GM19467 (cell line): ENCODE data around the gene PKP3.
"Not testable (repeated sequence)": the region's sequence is repeated elsewhere in the genome, so short reads cannot be mapped to it uniquely, and the experiment has no call there.

Experiments
- ATAC-seq: cut with Tn5 transposase; IDR thresholded peaks from one replicate; pipeline ENCODE4 v1.9.1; 2021; ENCODE audit warnings: mild to moderate bottlenecking, moderate library complexity; ENCODE audit not compliant: unreplicated experiment

Gene PKP3

DNA sequence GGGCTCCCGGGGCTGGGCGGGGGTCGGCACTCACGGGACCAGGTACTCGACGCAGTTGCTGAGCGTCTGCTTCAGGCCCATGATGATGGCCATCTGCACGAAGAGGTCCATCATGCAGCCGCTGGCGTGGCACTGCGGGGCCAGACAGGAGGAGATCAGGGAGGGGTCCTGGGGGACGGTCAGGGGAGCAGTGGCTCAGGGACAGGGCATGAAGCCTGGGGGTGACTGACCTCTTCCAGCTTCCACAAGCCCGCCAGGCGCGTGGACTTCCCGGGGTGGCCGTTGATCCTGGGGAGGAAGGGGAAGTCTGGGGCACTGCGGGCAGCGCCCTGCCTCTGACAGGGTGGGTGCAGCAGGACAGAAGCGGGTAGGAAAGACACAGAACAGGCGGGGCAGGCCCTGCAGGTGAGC is 26.9 kb downstream of the PKP3 start:
- no peak for ATAC-seq

DNA sequence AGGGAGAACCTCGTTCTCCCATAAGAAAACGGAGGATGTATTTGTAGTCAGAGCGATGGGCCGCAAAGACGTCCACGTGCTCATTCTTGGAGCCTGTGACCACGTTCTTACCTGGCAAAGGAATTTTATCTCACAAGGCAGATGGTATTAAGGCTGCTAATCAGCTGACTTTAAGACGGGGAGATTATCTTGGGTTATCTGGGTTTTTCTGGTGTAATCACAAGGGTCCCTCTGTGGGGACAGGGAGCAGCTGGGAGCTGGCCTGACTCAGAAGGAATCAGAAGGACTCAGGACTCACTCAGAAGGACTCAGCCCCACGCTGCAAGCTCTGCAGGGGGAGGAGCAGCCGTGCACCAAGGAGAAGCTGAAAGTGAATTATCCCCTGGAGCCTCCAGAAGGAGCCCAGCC is 28.2 kb downstream of the PKP3 start:
- no peak for ATAC-seq

DNA sequence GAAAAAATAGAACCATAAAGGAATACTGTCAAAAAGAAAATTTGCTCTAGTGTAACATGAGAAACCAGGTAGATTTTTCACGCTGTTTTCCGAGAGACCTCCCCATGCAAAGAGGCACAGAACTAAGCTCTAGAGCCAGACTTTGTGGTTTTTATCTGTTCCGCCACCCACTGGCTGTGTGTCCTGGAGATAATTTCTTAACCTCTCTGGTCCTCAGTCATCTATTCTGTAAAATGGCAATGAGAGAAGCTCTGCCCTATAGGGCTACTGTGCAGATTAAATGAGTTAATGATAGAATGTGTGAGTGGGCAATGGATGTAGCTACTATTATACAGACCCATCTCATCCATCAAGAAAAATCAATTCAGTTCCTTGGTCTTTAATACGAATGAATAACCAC is 30.2 kb downstream of the PKP3 start:
- ATAC-seq, result no peak

DNA sequence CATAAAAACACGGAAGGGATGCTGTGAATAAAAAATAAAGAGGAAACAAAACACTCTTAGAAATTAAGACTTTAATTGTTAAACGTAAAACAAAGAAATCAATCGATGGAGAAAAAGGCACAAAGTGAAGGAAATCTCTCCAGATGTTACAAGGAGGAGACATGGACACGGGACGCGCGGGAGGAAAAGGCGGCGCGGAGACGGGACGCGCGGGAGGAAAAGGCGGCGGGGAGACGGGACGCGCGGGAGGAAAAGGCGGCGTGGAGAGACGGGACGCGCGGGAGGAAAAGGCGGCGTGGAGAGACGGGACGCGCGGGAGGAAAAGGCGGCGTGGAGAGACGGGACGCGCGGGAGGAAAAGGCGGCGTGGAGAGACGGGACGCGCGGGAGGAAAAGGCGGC is 30.8 kb downstream of the PKP3 start:
- not testable (repeated sequence) for ATAC-seq

DNA sequence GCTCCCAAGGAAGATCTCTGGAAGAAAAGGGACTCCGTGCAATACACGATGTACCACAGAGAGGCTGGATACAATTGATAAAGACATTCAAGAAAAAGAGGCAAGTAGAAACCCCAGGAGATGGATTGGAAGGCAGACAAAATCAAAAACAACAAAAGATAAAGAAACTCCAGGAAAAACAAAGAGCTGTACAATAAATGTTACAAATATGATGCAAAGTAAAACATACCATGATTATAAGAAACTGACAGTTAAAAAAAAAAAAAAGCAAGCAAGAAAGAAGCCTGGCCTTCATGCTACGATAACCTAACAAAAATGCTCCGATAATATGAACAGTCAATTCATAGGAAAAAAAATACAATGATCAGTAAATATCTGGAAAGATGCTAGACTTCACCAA is 31.3 kb downstream of the PKP3 start:
- no peak for ATAC-seq

DNA sequence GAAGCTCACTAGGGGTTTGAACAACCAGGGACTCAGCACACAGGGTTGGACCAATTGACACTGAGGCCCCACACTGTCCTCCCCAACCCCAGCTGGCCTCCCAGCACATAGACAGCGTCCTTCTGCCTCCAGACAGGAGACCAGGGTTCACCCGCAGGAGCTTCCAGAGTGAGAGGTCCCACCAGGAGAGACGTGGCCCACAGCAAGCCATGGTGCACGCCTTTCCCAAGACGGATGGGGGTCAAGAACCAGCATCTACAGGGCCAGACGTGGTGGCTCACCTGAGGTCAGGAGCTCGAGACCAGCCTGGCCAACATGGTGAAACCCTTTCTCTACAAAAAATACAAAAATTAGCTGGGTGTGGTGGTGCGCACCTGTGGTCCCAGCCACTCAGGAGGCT is 32.8 kb downstream of the PKP3 start:
- ATAC-seq, result no peak

DNA sequence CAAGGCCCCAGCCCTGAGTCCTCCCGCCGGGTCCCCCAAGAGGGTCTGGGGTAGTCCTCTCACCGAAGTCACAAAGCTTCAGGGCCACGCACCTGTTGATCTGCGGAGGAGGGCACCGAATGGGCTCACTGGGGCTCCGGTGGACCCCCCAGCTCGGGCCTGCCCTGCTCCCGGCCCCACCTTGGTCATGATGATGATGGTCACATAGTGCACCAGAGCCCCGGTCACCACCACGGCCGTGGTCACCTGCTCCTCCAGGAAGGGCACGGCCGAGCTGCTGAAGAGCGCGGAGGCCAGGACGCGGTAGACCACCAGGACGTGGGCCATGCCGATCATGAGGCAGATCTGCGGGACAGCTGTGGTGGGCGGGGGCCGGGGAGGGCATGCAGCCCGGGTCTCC is 34.3 kb downstream of the PKP3 start:
- ATAC-seq, result no peak

DNA sequence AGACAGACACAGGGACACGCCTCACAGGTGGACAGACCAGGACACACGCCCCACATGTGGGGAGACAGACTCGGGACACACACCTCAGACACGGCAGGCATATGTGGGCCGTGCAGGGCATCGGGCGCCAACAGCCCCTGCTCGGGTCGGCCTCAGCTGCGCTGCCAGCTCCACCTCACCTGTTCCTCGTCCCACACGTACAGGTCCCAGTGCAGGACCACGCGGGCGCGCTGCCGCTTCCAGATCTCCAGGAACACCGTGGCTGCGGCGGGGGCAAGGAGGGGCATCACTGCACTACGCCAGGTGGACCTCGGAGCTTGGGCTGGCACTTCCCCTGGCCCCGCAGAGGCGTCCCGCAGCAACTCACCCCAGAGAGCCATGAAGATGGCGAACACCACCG is 35.4 kb downstream of the PKP3 start:
- ATAC-seq, result no peak

DNA sequence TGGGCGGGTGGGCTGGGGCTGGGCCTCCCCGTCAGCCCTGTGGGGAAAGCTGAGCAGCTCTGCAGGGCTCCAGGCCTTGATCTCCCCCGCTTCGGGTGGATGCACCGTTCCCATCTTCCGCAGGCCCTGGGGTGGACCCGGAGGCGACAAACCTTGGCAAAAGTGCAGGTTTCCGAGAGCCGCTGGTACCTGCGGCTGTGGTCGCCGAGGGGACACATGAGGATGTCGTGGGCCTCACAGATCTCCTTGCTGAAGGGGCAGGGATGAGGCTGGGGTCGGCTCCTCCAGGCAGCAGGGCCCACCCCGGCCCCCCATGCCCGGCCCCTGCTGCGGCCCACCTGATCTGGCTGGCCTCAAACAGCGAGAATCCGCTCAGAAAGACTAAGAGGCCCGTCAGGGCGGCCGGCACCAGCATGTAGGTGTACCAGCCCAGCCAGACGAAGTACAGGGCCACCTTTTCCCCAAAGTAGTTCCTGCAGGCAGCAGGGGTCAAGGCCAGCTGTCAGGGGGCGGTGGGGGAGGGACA is 36.0 kb downstream of the PKP3 start:
- ATAC-seq, result no peak

DNA sequence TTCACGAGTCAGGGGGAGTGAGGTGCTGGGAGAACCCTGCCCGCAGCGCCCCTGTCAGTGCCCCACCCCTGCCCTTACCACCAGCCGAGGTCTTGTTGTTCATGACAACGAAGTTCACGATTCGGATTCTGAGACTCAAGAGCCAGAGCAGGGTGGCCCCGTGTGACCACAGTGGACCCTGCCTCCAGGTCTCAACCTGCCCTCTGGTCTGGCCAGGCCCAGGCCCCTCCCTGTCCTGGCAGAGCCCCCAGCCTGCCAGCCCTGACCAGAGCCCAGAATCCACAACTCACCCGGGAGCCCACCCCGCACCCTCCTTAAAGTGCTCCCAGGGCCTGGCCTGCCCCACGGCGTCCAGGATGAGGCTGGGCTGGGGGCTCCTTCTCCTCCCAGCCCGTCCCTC is 37.9 kb downstream of the PKP3 start:
- no peak for ATAC-seq

DNA sequence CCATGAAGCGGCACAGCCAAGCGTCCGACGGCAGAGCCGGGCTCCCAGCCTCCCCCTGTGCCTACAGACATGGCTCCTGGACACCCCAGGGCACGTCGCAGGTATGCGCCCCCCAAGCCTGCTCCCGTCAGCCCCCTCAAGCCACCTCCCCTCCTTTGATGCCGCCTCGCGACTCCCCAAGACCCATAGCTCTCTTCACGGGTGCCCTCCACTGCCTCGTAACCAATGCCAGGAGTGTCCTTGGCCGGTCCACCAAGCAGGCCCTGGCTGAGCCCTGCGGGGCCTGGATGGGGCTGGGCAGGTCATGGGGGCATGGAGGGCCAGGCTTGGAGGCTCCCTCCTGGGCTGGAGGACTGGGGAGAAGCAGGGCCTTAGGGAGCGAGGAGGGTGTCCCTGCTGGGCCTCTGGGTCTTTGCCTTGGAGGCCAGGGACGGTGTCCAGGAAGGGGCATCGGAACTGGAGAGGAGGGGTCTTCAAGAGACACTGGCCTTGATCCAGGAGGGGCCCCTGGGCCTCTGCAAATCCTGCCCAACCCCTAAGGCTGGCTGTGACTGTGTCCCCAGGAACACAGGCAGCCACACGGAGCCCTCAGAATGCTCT is 38.6 kb downstream of the PKP3 start:
- ATAC-seq, result no peak

DNA sequence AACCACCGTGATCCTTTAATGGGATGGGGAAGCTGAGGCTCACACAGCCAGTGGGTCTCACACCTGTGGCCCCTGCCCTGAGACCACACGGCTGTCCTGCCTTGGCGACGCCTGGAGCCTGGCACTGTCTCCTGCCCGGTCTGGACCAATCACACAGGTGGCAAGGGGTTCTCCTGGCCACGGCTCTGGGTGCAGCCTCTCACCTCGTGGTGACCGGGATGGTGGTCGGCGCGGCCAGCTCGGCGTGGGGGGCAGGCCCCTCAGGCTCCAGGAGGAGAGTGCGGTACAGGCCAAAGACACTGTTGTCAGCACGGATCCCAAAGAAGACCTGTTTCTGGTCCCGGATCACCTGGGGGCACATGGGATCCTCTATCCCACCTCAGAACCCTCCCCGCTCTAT is 39.1 kb downstream of the PKP3 start:
- ATAC-seq, result no peak

DNA sequence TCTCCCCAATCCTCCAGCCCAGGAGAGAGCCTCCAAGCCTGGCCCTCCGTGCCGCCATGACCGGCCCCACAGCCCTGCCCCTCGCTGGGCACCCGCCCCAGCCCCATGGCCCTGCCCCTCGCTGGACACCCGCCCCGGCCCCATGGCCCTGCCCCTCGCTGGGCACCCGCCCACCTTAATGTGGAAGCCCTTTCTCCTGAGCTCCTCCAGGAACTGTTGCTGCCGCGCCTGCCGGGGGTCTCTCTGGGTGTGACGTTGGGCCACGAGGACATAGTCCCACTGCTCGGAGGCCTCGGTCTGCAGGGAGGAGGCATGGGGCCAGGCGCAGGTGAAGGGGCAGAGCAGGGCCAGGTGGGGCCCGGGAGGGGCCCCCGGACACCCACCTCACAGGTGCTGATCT is 39.6 kb downstream of the PKP3 start:
- no peak for ATAC-seq

DNA sequence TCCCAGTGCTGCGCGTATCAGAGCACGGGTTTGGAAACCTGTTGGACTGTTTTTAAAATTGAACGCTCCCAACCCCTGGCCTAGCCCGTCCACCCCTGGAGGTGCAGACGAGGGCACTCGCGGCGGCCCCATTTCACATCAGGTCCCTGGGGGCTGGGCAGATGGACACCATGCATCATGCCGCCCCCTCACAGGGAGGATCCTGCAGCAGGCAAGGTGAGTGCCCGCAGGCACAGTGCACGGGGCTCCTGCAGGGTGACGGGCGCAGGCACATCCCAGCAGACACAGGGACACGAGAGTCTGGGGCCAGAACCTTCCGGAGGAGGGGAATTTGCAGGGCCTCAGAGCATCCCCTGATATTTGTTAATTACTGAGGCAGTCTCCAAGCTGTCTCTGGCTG is 40.5 kb downstream of the PKP3 start:
- ATAC-seq, result no peak

DNA sequence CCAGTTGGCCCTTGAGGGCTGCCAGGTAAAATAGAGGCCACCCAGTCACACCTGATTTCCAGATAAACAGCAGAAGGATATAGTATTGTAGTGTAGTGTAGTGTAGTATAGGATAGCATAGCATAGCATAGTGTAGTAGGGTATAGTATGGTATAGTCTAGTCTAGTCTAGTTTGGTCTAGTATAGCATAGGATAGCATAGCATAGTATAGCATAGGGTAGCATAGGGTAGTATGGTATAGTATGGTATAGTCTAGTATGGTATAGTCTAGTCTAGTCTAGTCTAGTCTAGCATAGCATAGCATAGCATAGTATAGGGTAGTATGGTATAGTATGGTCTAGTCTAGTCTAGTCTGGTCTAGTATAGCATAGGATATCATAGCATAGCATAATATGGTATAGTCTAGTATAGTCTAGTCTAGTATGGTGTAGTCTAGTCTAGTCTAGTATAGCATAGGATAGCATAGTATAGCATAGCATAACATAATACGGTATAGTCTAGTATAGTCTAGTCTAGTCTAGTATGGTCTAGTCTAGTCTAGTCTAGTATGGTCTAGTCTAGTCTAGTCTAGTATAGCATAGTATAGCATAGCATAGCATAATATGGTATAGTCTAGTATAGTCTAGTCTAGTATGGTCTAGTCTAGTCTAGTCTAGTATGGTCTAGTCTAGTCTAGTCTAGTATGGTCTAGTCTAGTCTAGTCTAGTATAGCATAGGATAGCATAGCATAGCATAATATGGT is 41.2 kb downstream of the PKP3 start:
- ATAC-seq, result not testable (repeated sequence)

DNA sequence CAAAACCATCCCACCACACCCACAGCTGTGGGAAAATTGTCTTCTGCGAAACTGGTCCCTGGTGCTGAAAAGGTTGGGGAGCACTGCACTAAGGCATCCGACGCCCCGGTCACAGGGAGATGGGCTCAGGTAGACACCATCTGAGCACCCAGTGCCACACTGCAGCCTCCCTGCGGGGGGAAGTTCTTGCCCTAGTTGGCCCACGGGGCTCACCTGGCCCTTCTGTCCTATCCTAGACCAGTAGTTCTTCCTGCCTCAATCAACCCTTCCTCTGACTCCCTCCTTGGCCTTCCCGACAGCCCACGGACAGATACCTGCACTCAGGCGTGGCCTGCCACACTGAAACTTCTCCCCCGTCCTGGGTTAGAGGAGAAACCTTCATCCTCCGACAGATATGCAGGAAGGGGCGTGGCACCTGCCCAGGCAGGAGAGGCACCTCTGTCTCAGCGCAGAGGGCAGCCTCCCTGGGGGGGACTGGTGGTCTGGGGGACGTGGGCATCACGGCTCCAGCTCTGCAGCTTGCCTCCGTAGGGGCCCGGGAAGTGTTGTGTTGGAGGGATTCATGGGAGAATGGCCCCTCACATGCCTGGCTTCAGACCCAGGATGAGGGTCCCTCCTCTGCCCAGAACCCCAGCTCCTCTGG is 43.3 kb downstream of the PKP3 start:
- ATAC-seq, result no peak

DNA sequence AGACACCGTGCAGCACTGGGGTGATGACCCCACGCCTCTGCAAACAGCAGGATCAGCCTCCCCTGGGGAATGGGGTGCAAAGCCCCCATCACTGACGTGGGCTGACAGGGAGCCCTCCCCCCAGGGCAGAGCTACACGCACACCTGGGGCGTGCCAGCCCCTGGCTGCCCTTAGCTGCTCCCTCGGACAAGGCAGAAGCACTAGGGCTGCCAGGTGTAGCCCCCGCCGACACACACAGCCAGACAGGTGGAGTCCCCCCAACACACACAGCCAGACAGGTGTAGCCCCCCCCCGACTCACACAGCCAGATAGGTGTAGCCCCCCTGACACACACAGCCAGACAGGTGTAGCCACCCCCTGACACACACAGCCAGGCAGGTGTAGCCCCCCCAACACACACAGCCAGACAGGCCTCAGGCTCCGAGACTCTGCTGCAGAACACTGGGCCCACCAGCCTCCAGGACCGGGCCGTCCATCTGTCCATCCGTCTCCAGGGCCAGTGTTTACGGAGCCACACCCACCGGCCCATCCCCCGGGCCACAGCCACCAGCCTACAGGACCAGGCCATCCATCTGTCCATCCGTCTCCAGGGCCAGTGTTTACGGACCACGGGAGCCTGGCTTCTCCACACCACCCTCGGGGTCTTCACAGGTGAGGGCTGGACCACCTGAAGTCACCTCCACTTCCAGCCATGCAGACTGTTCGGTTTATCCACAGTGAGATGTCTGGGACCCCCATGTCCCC is 44.3 kb downstream of the PKP3 start:
- ATAC-seq, result no peak

DNA sequence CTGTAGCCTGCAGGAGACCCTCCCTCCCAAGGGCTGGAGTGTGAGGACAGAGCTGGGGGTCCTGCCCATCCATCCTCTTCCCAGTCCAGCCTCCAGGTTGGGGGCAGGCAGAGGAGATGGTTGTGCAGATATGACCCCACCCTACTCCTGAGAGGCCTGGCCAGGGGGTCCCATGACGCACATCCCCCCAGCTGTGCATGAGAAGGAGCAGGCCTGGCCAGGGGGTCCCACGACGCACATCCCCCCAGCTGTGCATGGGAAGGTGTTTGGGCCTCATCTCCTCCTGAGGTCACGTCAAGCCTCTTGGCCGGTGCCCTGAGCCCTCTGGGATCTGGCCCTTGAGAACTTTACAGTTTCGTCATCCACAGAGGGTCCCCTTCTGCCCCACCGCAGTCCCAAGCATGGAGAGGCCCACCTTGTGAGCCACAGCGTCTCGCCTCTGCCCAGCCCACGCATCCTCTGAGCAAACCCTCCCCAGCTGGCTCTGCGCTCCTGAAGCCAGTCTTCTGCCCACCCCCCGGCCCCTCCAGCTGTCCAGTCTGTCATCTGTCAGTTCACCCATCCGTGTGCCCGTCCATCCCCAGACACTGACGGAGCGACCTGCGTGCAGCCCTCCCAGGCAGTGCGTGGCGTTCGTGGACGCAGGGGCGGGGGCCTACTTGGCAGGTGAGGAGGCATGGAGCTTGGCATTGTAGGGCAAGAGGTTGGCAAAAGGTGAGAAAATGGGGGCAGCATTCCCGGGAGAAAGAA is 45.5 kb downstream of the PKP3 start:
- ATAC-seq, result no peak

DNA sequence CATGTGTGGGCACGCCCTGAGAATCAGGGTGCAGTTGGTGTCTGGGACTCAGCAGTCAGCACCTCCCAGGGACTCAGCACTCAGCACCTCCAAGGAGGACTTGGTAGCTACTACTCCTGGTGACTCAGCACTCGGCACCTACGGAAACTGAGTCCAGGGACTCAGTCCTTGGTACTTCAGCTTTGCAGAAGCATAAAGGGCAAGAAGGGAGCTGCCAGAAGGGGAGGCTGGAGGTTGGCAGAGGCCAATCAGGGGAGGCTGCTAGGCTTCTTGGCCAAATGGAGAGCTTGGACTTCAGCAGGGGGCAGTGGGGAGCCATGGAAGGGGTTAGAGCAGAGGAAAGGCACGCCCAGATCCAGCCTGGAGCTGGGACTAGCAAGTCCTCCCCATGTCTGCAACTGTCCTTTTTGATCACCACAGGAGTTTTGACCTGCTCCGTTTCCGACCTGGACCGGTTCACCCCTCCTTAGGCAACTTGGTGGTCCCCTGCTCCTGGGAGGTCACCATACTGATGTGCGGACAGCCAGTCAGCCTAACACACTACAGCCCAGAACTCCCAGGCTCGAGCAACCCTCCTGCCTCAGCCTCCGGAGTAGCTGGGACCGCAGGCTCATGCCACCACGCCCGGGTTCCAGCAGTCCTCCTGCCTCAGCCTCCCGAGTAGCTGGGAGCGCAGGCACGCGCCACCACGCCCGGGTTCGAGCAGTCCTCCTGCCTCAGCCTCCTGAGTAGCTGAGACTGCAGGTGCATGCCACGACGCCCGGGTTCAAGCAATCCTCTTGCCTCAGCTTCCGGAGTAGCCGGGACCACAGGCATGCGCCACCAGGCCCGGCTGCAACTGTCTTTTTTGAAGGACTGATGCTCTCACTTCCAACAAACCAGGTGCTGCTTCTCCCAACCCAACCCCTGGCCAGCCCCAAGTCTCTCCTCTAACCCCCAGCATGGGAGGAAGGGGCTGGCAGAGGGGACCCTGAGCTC is 46.3 kb downstream of the PKP3 start:
- ATAC-seq, result no peak

DNA sequence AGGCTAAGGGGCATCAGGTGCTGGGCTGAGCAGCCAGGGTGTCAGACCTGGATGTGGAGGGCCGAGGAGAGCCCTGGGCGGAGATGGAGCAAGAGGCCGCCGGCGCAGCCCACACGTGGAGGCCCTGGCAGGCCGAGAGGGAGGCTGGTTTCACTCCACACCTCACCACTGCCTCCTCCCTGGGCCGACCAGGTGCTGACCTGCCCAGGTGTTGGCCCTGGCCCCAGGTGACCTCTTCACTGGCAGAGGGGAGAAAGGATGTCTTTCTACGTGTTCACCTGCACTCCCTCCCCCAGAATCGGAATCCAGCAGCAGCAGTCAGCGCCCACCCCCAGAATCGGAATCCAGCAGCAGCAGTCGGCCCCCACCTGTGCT is 47.0 kb downstream of the PKP3 start:
- ATAC-seq, result no peak
